ENCODE data around the gene RNF215. TPM values are rescaled to one million over a fixed set of nuclear protein-coding genes. Genes with fewer than 3 reads are reported as not detected.
A peak's percentile ranks its signal among the peaks of the same experiment; 100 is the strongest.

Gene RNF215
- total RNA-seq, 2 experiments from 2014 or later = 11.1 to 11.3 TPM

DNA sequence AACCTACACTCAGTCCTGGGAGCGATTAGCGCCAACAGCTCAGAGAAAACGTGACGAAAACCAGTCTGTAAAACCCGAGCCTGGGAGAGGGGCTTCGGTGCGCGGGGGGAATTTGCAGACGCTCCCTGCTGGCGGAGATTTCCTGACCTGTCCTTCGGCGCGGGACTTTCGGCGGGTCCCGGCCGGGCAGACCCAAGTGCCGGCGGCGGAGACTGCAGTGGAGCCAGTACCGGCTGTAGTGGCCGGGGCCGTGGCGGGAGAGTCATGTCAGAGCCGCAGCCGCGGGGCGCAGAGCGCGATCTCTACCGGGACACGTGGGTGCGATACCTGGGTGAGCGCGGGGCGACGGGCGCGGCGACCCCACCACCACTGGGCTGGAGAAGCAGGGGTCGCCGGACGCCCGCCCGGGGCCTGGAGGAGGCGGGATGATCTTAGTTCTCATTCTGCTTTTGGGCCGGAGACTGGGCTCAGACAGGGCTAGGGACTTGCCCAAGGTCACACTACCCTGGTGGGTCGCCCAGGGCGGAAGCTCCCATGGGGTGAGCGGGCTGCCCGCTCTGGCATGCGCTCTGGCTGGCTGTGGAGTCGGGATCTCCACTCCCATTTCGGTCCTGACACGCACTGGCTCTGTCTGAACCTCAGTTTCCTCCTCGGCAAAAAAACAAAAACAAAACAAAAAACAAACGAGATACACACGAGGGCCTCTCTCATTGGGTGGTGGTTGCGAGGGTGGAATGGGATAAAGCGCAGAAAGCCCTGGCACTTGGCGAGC, 38.6 kb upstream of the RNF215 start, which contains the start of gene MTFP1:
MTFP1 (plus strand) TSS at position 153 of the 772 bp plus-strand sequence; CDS start at position 265, 112 bp downstream.
- H3K4me3 Mint-ChIP-seq = peak within 1 kb of the TSS; percentile 98
- peaks cover 29% of the 10 kb centered on the region for H3K36me3 Mint-ChIP-seq
- POLR2A ChIA-PET = interaction anchor here (0.6 to 6.0 kb wide), 6 partner anchors 9 to 872 kb away, joined by 3 to 156 read pairs (median 18); partner anchors contain the start of genes SEC14L2 and THOC5
- H3K27me3 Mint-ChIP-seq = no peaks in the 10 kb centered on the region
- H3K4me1 Mint-ChIP-seq = peaks cover 40% of the 10 kb centered on the region
- peak within 1 kb of the TSS; percentile 98 for H3K27ac Mint-ChIP-seq
- no peaks in the 10 kb centered on the region for H3K9me3 Mint-ChIP-seq
- ATAC-seq (ENCODE audit: low read depth) (peak; percentile 2), DNase-seq (peak; percentile 71)

DNA sequence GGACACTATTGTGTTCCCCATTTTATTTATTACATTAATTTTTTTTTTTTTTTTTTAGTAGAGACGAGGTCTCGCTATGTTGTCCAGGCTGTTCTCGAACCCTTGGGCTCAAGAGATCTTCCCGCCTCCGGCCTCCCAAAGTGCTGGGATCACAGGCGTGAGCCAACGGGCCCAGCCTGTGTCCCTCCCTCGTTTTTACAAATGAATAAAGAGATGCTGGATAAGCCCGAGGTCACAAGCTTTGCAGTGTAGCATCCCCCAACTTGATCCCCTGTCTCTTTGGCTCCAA, 38.1 kb upstream of the RNF215 start:
- ATAC-seq (ENCODE audit: low read depth) (no peak), DNase-seq (no peak)
- H3K36me3 Mint-ChIP-seq = peaks cover 29% of the 10 kb centered on the region
- no peaks in the 10 kb centered on the region for H3K9me3 Mint-ChIP-seq
- H3K4me1 Mint-ChIP-seq = peaks cover 44% of the 10 kb centered on the region
- H3K27me3 Mint-ChIP-seq = no peaks in the 10 kb centered on the region
- H3K27ac Mint-ChIP-seq = peak overlapping the region; percentile 97
- peak overlapping the region; percentile 98 for H3K4me3 Mint-ChIP-seq
- POLR2A ChIA-PET = interaction anchor here (0.6 to 6.0 kb wide), 7 partner anchors 9 to 1976 kb away, joined by 3 to 156 read pairs (median 3); partner anchors contain the start of genes SEC14L2 and THOC5

DNA sequence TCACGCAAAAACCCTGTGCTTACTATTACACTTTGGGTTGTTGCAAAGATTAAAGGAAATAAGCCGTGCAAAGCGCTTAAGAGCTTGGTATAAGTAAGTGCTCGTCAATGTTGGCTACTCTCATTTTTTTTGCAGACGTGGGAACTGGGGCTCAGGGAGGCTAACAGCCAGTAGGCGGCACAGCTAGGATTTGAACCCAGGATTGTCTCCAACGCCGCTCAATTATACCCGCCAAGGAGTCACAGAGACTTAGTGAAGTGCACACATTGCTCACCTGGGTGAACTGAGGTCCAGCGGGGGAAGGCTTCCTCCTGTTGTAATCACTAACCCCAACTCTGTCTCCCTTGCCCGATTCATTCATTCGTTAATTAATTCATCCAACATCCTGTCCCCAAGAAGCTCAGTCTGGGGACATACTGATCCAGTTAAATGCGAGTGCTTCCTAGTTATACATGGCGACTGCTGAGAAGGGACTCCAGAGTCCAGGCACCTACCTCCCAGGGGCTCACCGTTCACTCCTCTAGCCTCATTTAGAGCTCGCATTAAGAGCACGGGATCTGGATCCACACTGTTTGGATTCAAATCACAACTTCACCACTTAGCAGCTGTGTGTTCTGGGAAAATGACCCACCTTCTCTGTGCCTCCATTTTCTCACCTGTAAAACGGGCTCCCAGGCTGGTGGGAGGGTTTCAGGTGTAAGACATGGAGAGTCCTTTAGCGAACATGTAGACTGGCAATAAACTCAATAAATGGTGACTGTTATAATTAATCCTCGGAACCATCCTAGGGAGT, 37.5 kb upstream of the RNF215 start:
- POLR2A ChIA-PET = interaction anchor here (0.6 to 6.0 kb wide), 17 partner anchors 10 to 1977 kb away, joined by 3 to 156 read pairs (median 3); partner anchors contain the start of genes AP1B1, CASTOR1, CCDC157 and PES1
- peak overlapping the region; percentile 98 for H3K27ac Mint-ChIP-seq
- ATAC-seq (ENCODE audit: low read depth) (no peak), DNase-seq (peak; percentile 50)
- H3K4me1 Mint-ChIP-seq = peaks cover 44% of the 10 kb centered on the region
- peaks cover 26% of the 10 kb centered on the region for H3K36me3 Mint-ChIP-seq
- H3K27me3 Mint-ChIP-seq = no peaks in the 10 kb centered on the region
- H3K9me3 Mint-ChIP-seq = no peaks in the 10 kb centered on the region
- peak overlapping the region; percentile 98 for H3K4me3 Mint-ChIP-seq

DNA sequence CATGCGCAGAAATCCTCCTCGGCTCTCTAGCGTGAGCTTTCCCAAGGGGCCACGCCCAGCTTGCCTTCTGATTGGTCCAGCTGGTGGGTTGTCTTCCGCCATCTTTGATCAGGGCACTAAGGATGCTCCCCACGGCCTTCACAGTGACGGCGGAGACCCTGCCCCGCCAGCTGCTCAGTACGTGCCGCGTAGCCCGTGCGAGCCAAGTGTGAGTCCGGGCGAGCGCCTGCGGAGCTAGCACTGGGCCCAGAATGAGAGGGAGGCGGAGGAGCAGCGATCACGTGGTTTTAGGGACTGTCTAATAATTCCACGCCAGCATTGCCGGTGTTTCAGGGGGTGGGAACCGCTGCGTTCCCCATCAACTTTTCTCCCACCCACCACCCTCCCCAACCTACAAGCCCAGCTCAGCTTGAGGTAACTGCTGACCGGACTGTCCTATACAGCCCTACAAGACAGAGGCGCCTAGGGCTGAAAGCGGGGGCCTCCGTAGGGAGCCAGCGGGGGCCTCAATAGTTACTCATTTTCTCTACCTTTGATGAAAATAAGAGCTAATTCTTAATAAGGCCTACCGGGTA, 36.8 kb upstream of the RNF215 start:
- H3K9me3 Mint-ChIP-seq = no peaks in the 10 kb centered on the region
- DNase-seq (peak; percentile 93), ATAC-seq (ENCODE audit: low read depth) (peak; percentile 95)
- peak overlapping the region; percentile 98 for H3K27ac Mint-ChIP-seq
- peaks cover 44% of the 10 kb centered on the region for H3K4me1 Mint-ChIP-seq
- H3K36me3 Mint-ChIP-seq = peaks cover 29% of the 10 kb centered on the region
- H3K4me3 Mint-ChIP-seq = peak overlapping the region; percentile 98
- POLR2A ChIA-PET = interaction anchor here (0.6 to 6.0 kb wide), 22 partner anchors 11 to 1036 kb away, joined by 3 to 156 read pairs (median 4); partner anchors contain the start of genes AP1B1, CASTOR1, CCDC157 and PES1
- no peaks in the 10 kb centered on the region for H3K27me3 Mint-ChIP-seq

DNA sequence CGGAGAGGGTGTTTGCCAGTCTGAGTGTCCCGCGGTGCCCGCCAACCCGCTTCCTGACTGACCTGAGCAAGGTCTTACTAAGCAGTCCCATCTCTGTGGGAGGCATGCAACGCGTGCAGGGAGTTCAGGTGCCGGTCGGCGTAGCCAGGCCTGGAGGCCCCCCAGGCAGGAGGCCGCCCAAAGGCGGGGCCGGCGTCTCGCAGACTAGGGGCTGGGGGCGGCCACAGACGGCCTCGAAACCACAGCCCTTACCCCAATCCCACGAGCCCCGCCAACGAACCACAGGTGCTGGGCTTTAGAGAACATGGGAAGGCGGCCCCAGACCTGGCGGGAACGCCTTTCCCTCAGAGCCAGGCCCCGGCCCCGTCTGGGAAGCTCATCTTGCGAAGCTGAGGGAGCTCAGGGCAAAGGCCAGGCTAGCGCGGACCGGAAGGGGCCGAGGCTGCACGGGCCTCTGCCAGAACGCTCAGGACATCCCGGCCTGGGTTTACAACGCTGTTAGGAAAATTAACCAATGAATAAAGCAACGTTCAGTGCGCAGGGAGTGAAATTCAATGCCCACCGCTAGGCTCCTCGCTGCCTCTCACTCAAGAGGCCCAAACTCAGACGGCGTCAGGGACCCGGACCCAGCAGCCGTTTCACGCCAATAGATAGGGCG, 36.2 kb upstream of the RNF215 start:
- POLR2A ChIA-PET = interaction anchor here (0.6 to 6.0 kb wide), 23 partner anchors 11 to 1035 kb away, joined by 3 to 156 read pairs (median 4); partner anchors contain the start of genes AP1B1, CASTOR1, CCDC157 and PES1
- Mint-ChIP-seq H3K9me3 (no peaks in the 10 kb centered on the region), H3K36me3 (peaks cover 24% of the 10 kb centered on the region), H3K4me3 (peak overlapping the region; percentile 98), H3K4me1 (peaks cover 44% of the 10 kb centered on the region), H3K27ac (peak overlapping the region; percentile 98), H3K27me3 (no peaks in the 10 kb centered on the region)
- ATAC-seq (ENCODE audit: low read depth) (peak; percentile 15), DNase-seq (no peak)

DNA sequence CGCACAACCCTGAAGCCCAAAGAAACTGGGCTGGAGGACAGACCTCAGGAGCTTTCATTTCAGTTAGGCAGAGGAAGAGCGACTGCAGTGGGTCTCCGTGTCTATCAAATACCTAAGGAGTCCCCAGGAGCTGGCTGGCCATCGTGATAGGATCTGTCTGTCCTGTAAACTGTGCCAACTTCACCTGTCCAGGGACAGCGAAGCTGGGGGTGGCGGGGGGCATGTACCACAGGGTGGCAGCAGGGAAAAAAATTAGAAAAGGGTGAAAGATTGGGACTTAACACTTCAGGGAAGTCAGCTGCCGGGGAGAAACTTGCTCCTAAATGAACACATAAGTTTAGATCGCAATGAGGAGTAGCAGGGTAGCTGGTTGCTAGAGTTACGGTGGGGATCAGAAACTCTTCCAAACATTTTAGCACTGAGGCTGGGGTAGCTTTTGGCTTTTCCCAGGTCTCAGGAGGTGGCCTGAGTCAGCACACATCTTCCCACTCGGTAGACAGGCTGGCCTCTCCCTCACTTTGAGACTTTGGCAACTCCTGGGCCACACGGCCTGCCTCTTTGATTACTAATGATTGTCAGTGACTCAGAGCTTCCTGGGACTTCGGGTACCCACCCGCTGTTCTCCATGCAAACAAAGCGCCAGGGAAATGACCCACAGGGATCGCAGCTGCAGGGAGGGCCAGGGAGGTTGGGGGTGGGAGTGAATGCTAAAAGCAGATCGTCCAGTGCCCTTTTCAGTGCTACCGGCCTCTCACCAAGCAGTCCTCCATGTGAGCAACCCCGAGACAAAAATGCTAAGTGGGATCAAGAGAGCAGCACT, 35.5 kb upstream of the RNF215 start:
- peak overlapping the region; percentile 98 for H3K4me3 Mint-ChIP-seq
- ATAC-seq (ENCODE audit: low read depth) (no peak), DNase-seq (no peak)
- H3K4me1 Mint-ChIP-seq = peaks cover 44% of the 10 kb centered on the region
- peaks cover 27% of the 10 kb centered on the region for H3K36me3 Mint-ChIP-seq
- H3K9me3 Mint-ChIP-seq = no peaks in the 10 kb centered on the region
- H3K27ac Mint-ChIP-seq = peak overlapping the region; percentile 98
- POLR2A ChIA-PET = interaction anchor here (1.0 to 6.0 kb wide), 14 partner anchors 10 to 869 kb away, joined by 3 to 156 read pairs (median 6); partner anchors contain the start of genes CASTOR1, CCDC157, PES1 and SEC14L2
- H3K27me3 Mint-ChIP-seq = no peaks in the 10 kb centered on the region

DNA sequence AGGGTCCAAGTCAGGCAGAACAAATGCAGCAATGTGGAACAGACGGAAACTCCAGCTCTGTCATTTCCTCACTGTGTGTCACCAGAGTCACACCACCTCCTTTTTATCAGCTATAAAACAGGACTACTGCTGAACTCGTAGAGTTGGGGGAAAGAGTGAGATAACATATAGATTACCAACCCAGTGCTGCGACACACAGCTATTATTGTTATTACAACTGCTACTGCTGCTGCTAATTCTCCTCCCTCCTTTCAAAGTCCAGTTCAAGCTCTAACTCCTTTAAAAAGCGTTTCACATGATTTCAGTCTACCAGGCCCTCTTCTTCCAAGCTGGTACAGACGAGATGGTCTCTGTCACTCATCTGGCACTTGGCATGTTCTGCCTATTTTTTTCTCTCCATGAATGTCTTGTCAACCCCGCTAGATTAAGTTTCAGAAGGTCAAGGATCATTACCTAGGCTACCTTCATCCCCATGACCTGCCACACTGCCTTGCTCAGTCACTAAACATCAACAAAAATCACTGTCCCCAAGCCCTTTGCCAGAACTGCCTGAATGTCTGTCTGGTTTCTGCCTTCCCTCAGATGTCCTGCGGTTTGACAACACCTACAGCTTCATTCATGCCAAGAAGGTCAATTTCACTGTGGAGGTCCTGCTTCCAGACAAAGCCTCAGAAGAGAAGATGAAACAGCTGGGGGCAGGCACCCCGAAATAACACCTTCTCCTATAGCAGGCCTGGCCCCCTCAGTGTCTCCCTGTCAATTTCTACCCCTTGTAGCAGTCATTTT, 34.7 kb upstream of the RNF215 start:
- Mint-ChIP-seq H3K27ac (peak overlapping the region; percentile 98), H3K27me3 (no peaks in the 10 kb centered on the region), H3K9me3 (no peaks in the 10 kb centered on the region), H3K36me3 (peaks cover 22% of the 10 kb centered on the region), H3K4me3 (peak overlapping the region; percentile 98), H3K4me1 (peaks cover 37% of the 10 kb centered on the region)
- no peak for DNase-seq
- no peak for ATAC-seq (ENCODE audit: low read depth)
- POLR2A ChIA-PET = interaction anchor here (1.0 to 6.0 kb wide), 6 partner anchors 9 to 66 kb away, joined by 3 to 156 read pairs (median 22); partner anchors contain the start of genes SEC14L2 and SF3A1

DNA sequence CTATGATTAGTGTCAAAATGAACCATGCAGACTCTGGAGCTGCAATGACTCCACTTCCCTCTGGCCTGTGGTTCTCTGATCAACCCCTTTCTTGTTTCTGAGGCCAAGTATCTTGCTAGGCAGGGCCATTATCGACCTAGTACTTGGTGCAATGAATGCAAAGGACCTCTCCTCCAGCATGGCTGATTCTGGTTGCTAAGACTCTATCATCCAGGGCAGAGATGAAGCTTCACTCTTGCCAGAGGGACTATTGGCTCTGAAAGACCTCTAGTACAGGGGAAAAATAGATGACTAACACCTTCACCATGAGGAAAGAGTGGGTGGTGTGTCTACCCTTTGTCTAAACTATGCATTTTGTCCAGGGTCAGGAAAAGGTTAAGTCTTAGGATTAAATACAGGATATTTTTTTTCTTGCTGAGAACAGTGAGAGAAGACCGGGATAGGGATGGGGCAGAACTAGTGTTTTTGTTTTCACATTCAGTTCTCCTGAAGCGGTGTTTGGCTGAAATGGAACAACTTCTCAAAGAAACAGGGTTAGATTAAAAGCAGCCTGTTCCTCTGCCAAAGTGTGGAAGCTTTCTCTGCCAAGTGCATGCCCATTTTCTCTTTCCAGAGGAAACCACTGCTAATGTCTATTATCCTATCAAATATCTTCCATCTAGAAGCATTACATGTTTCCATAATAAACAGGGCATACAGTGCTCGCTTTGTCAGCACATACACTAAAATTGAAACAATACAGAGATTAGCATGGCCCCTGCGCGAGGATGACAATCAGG, 33.3 kb upstream of the RNF215 start:
- Mint-ChIP-seq H3K36me3 (peaks cover 31% of the 10 kb centered on the region), H3K27me3 (no peaks in the 10 kb centered on the region), H3K4me1 (peaks cover 33% of the 10 kb centered on the region), H3K27ac (no peak overlapping the region), H3K4me3 (no peak overlapping the region), H3K9me3 (no peaks in the 10 kb centered on the region)
- POLR2A ChIA-PET = interaction anchor here (0.6 kb wide), 1 partner anchor 22 kb away, joined by 3 read pairs; no protein-coding TSS in a partner anchor
- ATAC-seq (ENCODE audit: low read depth) = no peak
- DNase-seq = no peak

DNA sequence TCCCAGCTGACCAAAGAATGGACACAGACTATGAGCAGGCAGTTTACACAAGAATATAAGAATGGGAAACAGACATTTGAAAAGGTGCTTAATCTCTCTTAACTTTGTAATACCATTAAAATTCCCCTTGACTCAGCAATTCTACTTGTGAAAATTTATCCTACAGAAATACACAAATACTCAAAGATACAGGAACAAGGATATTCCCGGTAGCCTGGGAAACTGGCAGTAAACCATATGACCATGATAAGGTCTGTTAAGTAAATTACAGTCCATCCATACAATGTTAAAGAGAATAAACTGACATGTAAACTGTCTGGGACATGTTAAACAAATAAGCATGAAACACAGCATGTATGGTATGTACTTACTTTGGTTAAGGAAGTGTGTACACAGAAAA, 29.6 kb upstream of the RNF215 start:
- Mint-ChIP-seq H3K27me3 (no peaks in the 10 kb centered on the region), H3K4me3 (no peak overlapping the region), H3K27ac (no peak overlapping the region), H3K4me1 (peaks cover 22% of the 10 kb centered on the region), H3K36me3 (peaks cover 31% of the 10 kb centered on the region), H3K9me3 (no peaks in the 10 kb centered on the region)
- DNase-seq = no peak
- POLR2A ChIA-PET = interaction anchor here (0.6 kb wide), 1 partner anchor 172 kb away, joined by 3 read pairs; no protein-coding TSS in a partner anchor
- no peak for ATAC-seq (ENCODE audit: low read depth)

DNA sequence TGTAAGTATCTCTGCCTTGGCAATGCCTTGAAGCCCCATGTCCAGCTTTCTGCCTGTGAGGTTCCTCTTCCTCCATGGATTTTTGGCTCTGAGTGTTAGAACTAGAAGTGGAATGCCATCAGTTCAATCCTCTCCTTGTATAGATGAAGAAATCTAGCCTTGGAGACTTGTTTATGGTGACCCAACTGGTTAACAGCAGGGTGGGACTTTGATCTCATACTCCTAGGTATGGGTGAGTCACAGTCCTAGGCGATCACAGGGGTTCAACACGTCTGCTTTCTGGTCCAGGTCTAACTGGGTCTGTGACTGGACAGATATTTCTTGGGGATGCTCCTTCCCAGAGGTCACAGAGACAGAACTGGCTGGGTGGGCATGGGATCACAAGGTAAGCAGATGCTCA, 29.2 kb upstream of the RNF215 start:
- POLR2A ChIA-PET = no interaction called here
- Mint-ChIP-seq H3K4me3 (no peak overlapping the region), H3K4me1 (peaks cover 19% of the 10 kb centered on the region), H3K27ac (no peak overlapping the region), H3K36me3 (peaks cover 30% of the 10 kb centered on the region), H3K9me3 (no peaks in the 10 kb centered on the region), H3K27me3 (no peaks in the 10 kb centered on the region)
- ATAC-seq (ENCODE audit: low read depth) (no peak), DNase-seq (no peak)

All from activated naive CD8-positive, alpha-beta T cell treated with anti-CD3 and anti-CD28 coated beads, Interleukin-2, amount 10 ng/mL, durations not matched to agents 7 days and 5 days (primary cell).